ENCODE results near the gene SLAMF8.

Gene SLAMF8

DNA sequence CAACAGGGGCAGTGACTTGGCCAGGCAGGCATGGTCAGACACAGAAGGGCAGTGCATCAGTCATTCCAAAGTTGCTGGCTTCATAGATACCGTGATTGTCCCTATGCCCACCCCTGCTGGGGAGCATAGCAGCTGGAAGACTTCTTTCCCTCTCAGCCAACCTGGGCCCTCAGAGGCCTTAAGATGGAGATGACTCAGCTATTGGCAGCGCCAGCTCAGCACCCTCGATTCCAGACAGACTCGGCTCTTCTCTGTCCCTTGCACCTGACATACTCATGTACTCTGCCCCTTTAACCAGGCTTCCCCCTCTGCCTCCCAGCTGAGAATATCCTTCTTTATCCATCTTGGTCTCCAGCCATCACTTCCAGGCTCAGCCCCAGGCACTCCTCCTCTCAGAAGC lies 16.8 kb downstream of the SLAMF8 start:
- no peak overlapping the region for H3K27ac ChIP-seq (ENCODE audit: low read depth, low read length)
- H4K20me1 ChIP-seq (ENCODE audit: low read depth, low read length) = no peaks in the 10 kb centered on the region
- H3K79me2 ChIP-seq (ENCODE audit: insufficient read depth, low read length) = no peaks in the 10 kb centered on the region
- TF ChIP-seq, protein P1, sequence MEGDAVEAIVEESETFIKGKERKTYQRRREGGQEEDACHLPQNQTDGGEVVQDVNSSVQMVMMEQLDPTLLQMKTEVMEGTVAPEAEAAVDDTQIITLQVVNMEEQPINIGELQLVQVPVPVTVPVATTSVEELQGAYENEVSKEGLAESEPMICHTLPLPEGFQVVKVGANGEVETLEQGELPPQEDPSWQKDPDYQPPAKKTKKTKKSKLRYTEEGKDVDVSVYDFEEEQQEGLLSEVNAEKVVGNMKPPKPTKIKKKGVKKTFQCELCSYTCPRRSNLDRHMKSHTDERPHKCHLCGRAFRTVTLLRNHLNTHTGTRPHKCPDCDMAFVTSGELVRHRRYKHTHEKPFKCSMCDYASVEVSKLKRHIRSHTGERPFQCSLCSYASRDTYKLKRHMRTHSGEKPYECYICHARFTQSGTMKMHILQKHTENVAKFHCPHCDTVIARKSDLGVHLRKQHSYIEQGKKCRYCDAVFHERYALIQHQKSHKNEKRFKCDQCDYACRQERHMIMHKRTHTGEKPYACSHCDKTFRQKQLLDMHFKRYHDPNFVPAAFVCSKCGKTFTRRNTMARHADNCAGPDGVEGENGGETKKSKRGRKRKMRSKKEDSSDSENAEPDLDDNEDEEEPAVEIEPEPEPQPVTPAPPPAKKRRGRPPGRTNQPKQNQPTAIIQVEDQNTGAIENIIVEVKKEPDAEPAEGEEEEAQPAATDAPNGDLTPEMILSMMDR (IDR thresholded peaks at IDR 0.05; ENCODE audit: insufficient read depth, low read length, poor library complexity, severe bottlenecking) = no peak
- TF ChIP-seq EZH2phosphoT487 (conservative IDR thresholded peaks at IDR 0.05; ENCODE audit: low read length) = no peak
- H2AFZ ChIP-seq (ENCODE audit: low read depth, low read length, severe bottlenecking) = no peak overlapping the region
- H3K4me3 ChIP-seq (ENCODE audit: insufficient read depth, low read length, poor library complexity, severe bottlenecking) = no peak overlapping the region
- no peaks in the 10 kb centered on the region for H3K9me3 ChIP-seq (ENCODE audit: insufficient read depth, low read length)
- H3K9me2 ChIP-seq (replicated peaks; ENCODE audit: insufficient read depth, low read length) = no peaks in the 10 kb centered on the region
- no peaks in the 10 kb centered on the region for H3K27me3 ChIP-seq (ENCODE audit: low read length)
- no peak overlapping the region for H3K9ac ChIP-seq (ENCODE audit: low read length)
- no peak overlapping the region for H3K4me2 ChIP-seq (ENCODE audit: low read depth, low read length, poor library complexity, severe bottlenecking)
- H3F3A ChIP-seq (ENCODE audit: insufficient read depth) = no peaks in the 10 kb centered on the region
- no peaks in the 10 kb centered on the region for H3K36me3 ChIP-seq (ENCODE audit: low read length)

DNA sequence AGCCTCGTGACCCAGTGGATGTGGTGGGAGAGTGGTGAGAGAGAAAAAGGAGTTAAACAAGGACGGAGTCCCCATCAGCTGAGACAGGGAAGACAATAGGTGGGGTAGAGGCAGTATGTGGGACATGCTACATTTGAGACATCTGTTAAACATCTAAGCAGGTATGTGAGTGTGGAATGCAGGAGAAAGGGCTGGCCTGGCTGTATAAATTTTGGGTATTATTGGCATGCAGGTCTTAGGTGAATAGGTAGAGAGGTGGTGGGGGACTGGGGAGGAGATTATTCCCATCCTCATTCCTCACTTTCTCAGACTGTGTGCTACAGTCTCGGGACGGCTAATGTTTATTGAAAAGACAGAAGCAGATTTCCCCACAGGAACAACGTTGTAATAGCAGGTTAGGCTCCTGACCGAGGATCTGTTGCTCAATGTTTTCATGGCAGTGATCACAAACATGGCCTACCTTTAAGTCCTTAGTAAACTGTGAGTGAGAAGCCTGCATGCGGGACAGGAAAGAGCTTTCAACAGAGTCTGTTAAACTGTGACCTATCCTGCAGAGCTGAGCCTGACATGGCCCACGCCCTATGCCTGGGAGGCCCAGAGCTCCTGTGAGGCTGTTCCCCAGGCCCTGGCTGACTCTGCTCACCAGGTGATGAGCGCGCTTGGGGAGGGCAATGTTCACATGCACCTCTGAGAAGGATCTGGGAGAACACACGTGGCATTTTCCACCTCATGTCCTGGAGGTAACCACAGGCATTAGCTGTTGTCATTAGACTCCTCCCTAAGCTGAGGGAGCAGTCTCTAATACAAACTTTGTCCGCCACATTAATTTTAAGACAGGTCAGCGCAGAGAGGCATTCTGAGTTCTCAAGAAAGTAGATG lies 19.3 kb downstream of the SLAMF8 start:
- H2AFZ ChIP-seq (ENCODE audit: low read depth, low read length, severe bottlenecking) = no peak overlapping the region
- H3F3A ChIP-seq (ENCODE audit: insufficient read depth) = no peaks in the 10 kb centered on the region
- no peaks in the 10 kb centered on the region for H3K79me2 ChIP-seq (ENCODE audit: insufficient read depth, low read length)
- H3K9me3 ChIP-seq (ENCODE audit: insufficient read depth, low read length) = no peaks in the 10 kb centered on the region
- no peak for TF ChIP-seq EZH2phosphoT487 (conservative IDR thresholded peaks at IDR 0.05; ENCODE audit: low read length)
- TF ChIP-seq, protein P1 (IDR thresholded peaks at IDR 0.05; ENCODE audit: insufficient read depth, low read length, poor library complexity, severe bottlenecking) = no peak
- no peak overlapping the region for H3K9ac ChIP-seq (ENCODE audit: low read length)
- no peak overlapping the region for H3K4me3 ChIP-seq (ENCODE audit: insufficient read depth, low read length, poor library complexity, severe bottlenecking)
- H3K36me3 ChIP-seq (ENCODE audit: low read length) = no peaks in the 10 kb centered on the region
- H3K4me2 ChIP-seq (ENCODE audit: low read depth, low read length, poor library complexity, severe bottlenecking) = no peak overlapping the region
- no peaks in the 10 kb centered on the region for H3K27me3 ChIP-seq (ENCODE audit: low read length)
- H3K9me2 ChIP-seq (replicated peaks; ENCODE audit: insufficient read depth, low read length) = no peaks in the 10 kb centered on the region
- H3K27ac ChIP-seq (ENCODE audit: low read depth, low read length) = no peak overlapping the region
- H4K20me1 ChIP-seq (ENCODE audit: low read depth, low read length) = no peaks in the 10 kb centered on the region

DNA sequence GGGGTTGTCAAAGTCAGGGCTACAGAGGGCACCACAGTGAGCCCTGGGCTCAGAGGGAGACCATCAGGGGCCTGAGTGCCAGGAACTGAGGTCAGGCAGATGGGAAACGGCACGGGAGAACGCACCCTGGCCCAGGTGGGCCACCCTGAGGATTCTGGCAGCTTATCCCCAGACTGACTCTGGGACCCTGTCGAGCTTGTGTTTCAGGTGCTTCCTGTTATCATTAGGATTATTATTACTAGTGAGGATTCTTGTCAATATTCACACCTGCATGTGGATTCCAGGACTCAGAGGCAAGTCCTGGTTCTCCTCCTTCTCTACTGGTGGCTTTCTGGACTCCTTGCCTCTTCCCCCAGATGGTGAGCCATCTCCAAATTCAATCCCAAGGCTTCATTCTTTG lies 20.6 kb downstream of the SLAMF8 start:
- Histone ChIP-seq H2AFZ (ENCODE audit: low read depth, low read length, severe bottlenecking) (no peak overlapping the region), H3K9me3 (ENCODE audit: insufficient read depth, low read length) (no peaks in the 10 kb centered on the region), H3K36me3 (ENCODE audit: low read length) (no peaks in the 10 kb centered on the region), H3K4me2 (ENCODE audit: low read depth, low read length, poor library complexity, severe bottlenecking) (no peak overlapping the region), H3K79me2 (ENCODE audit: insufficient read depth, low read length) (no peaks in the 10 kb centered on the region), H3K27ac (ENCODE audit: low read depth, low read length) (no peak overlapping the region), H4K20me1 (ENCODE audit: low read depth, low read length) (no peaks in the 10 kb centered on the region), H3F3A (ENCODE audit: insufficient read depth) (no peaks in the 10 kb centered on the region), H3K4me3 (ENCODE audit: insufficient read depth, low read length, poor library complexity, severe bottlenecking) (no peak overlapping the region), H3K9ac (ENCODE audit: low read length) (no peak overlapping the region), H3K9me2 (replicated peaks; ENCODE audit: insufficient read depth, low read length) (no peaks in the 10 kb centered on the region), H3K27me3 (ENCODE audit: low read length) (no peaks in the 10 kb centered on the region)
- TF ChIP-seq, protein P1 (IDR thresholded peaks at IDR 0.05; ENCODE audit: insufficient read depth, low read length, poor library complexity, severe bottlenecking) = no peak
- no peak for TF ChIP-seq EZH2phosphoT487 (conservative IDR thresholded peaks at IDR 0.05; ENCODE audit: low read length)
